Sigmoid colon (tissue), 7 donors: ENCODE results near the gene OR2H1. TPM values are rescaled to one million over a fixed set of nuclear protein-coding genes. Genes with fewer than 3 reads are reported as not detected.

Experiments
- DNase-seq: peaks from one replicate; pipeline ENCODE4 v3.0.0-alpha.2; 2019
- H3K27ac ChIP-seq, 4 donors: fragments of 200-600 bp; sonication (generic); one replicate each; pipeline ENCODE4 v1.5.1; 2016 to 2019; ENCODE audit warnings: mild to moderate bottlenecking in 1 of 4
- H3K27me3 ChIP-seq, 3 donors: fragments of 200-600 bp; sonication (generic); one replicate each; pipeline ENCODE4 v1.5.1; 2019; ENCODE audit warnings: mild to moderate bottlenecking in 1 of 3
- H3K36me3 ChIP-seq, 4 donors: fragments of 200-600 bp; sonication (generic); one replicate each; pipeline ENCODE4 v1.5.1; 2016 to 2019
- H3K4me1 ChIP-seq, 4 donors: fragments of 200-600 bp; sonication (generic); one replicate each; pipeline ENCODE4 v1.5.1; 2017 to 2019
- H3K4me3 ChIP-seq, 4 donors: fragments of 200-600 bp; sonication (generic); one replicate each; pipeline ENCODE4 v1.5.1; 2017 to 2019; ENCODE audit warnings: mild to moderate bottlenecking in 2 of 4, moderate library complexity in 1 of 4
- H3K9me3 ChIP-seq, 4 donors: fragments of 200-600 bp in 3 of 4; sonication (generic) in 3 of 4; one replicate each; pipeline versions ENCODE4 v1.5.1 to v1.6.1; 2013 to 2019
- EP300 ChIP-seq, 4 donors: sonication (generic); formaldehyde crosslinking; IDR thresholded peaks; one replicate each; pipeline ENCODE4 v1.6.1; 2017; ENCODE audit warnings: antibody characterized with exemption in 4 of 4
- POLR2A ChIP-seq, 2 donors: fragments of 450-650 bp; IDR thresholded peaks; one replicate each; pipeline ENCODE4 v1.6.1; 2016; ENCODE audit warnings: antibody characterized with exemption in 2 of 2, mild to moderate bottlenecking in 2 of 2, moderate library complexity in 2 of 2
- POLR2AphosphoS5 ChIP-seq, 4 donors: sonication (generic); formaldehyde crosslinking; IDR thresholded peaks; one replicate each; pipeline ENCODE4 v1.6.1; 2017; ENCODE audit warnings: antibody characterized with exemption in 4 of 4
- WGBS, 2 donors: extraction: QIAGEN DNeasy Blood & Tissue Kit; methylation state at CpG; one replicate each; pipeline ENCODE4 v1.1.7; 2013; 5-methylcytosine and 5-hydroxymethylcytosine counted together
- intact Hi-C: fragments of 100-400 bp; cut with DNase I; formaldehyde crosslinking; loops from one replicate; pipeline ENCODE4 v1.15.1; 2023
- polyA plus RNA-seq, 3 donors: library from polyadenylated mRNA; stranded (reverse); fragments of 200-250 nt; gene quantifications; one replicate each; pipeline ENCODE4 v1.2.3, GENCODE V29; 2013
- total RNA-seq, 4 donors: library from RNA; depleted of rRNA; stranded (reverse); fragments of >200 nt; gene quantifications; one replicate each; pipeline ENCODE4 v1.1.0, GENCODE V29; 2016
- TF ChIP-seq, protein P1 (sequence below), 4 experiments: fragments of 450-650 bp in 3 of 4; fragments of 200-600 bp in 1 of 4; IDR thresholded peaks; one replicate each; pipeline ENCODE4 v1.5.1; 2016 to 2019; ENCODE audit warnings: antibody characterized with exemption in 4 of 4, mild to moderate bottlenecking in 3 of 4, moderate library complexity in 2 of 4
- donor health status: healthy with polysubstance abuse.
- donor health status: Bipolar disorder and iron deficiency.
- donor health status: healthy.

Gene OR2H1
- total and polyA plus RNA-seq, 7 donors: not detected

DNA sequence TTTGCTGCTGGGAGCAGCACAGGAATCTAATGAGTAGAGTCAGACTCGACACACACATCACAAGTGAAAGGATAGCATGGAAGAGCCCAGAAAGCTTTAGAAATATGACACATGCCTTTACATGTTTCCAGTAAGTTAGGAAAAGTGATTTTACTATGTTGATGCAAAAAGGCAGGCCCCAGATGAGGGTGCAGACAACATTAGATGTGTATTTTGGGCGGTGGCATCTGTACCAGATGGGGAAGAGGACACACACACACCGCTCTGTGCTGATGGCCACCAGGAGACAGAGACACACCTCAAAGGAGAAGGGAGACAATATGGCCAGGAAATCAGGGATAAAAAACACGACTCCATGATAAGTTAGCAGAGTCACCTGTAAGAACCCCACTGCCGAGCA is 30.2 kb downstream of the OR2H1 start:
- no peak overlapping the region for H3K27ac ChIP-seq
- no peaks in the 10 kb centered on the region for H3K27me3 ChIP-seq
- no peaks in the 10 kb centered on the region for H3K4me1 ChIP-seq
- intact Hi-C loops: no loop called here
- 76 to 87% methylated on average over 5 of the region's 5 CpGs for WGBS, 2 donors
- DNase-seq: no peak
- H3K9me3 ChIP-seq: no peaks in the 10 kb centered on the region
- TF ChIP-seq EP300 (IDR thresholded peaks at IDR 0.05): no peak
- no peak for TF ChIP-seq POLR2A (IDR thresholded peaks at IDR 0.05)
- TF ChIP-seq POLR2AphosphoS5 (IDR thresholded peaks at IDR 0.05): no peak
- TF ChIP-seq, protein P1, sequence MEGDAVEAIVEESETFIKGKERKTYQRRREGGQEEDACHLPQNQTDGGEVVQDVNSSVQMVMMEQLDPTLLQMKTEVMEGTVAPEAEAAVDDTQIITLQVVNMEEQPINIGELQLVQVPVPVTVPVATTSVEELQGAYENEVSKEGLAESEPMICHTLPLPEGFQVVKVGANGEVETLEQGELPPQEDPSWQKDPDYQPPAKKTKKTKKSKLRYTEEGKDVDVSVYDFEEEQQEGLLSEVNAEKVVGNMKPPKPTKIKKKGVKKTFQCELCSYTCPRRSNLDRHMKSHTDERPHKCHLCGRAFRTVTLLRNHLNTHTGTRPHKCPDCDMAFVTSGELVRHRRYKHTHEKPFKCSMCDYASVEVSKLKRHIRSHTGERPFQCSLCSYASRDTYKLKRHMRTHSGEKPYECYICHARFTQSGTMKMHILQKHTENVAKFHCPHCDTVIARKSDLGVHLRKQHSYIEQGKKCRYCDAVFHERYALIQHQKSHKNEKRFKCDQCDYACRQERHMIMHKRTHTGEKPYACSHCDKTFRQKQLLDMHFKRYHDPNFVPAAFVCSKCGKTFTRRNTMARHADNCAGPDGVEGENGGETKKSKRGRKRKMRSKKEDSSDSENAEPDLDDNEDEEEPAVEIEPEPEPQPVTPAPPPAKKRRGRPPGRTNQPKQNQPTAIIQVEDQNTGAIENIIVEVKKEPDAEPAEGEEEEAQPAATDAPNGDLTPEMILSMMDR (IDR thresholded peaks at IDR 0.05): no peak
- H3K4me3 ChIP-seq: no peak overlapping the region
- no peaks in the 10 kb centered on the region for H3K36me3 ChIP-seq

DNA sequence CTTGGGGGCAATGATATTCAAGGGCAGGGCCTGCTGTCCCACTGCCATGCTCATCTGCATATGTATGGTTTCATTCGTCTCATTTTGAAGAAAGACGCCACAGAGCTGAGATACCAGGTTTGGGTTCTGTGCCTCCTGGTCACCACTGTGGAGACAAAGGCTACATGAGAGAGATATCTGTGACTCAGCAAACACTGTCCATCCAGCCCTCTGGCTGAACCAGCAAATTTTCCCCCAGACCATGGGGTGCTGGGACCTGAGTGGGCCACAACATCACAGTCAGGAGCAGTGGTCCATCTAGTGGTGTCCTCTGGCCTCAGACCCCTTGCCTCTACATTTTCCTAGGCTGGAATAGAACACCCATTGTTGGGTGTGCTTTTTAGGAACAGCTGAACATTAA is 30.7 kb downstream of the OR2H1 start, which contains the start of gene MAS1L:
TSS of gene MAS1L (minus strand) at position 297 of the 400 bp plus-strand sequence. CDS start at position 243, 54 bp downstream.
- Histone ChIP-seq H3K36me3 (no peaks in the 10 kb centered on the region), H3K27ac (no peak within 1 kb of the TSS), H3K4me1 (no peaks in the 10 kb centered on the region), H3K9me3 (no peaks in the 10 kb centered on the region), H3K4me3 (no peak within 1 kb of the TSS), H3K27me3 (no peaks in the 10 kb centered on the region)
- TF ChIP-seq POLR2A (IDR thresholded peaks at IDR 0.05) (no peak), EP300 (IDR thresholded peaks at IDR 0.05) (no peak), POLR2AphosphoS5 (IDR thresholded peaks at IDR 0.05) (no peak)
- TF ChIP-seq, protein P1 (IDR thresholded peaks at IDR 0.05): no peak
- DNase-seq: no peak
- WGBS, 2 donors: 85 to 90% methylated on average over 2 of the region's 2 CpGs
- intact Hi-C loops: no loop called here

DNA sequence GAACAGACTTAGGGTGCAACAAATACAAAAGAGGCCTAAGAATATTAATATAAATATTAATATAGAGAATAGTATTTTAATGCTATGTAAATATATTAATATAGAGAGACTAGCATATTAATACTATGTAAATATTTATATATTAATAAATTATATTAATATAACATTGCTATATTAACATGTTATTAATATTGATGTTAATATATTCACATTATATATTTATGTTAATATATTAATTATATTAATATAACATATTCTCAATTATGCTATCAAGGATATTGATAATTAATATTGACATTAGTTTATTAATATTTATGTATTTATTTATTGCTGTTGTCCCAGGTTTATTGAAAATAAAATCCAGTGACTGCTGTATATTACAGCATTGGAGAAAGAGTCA is 31.9 kb downstream of the OR2H1 start:
- intact Hi-C loops: no loop called here
- H3K27ac ChIP-seq: no peak overlapping the region
- H3K4me1 ChIP-seq: no peaks in the 10 kb centered on the region
- H3K9me3 ChIP-seq: no peaks in the 10 kb centered on the region
- TF ChIP-seq EP300 (IDR thresholded peaks at IDR 0.05) (no peak), POLR2A (IDR thresholded peaks at IDR 0.05) (no peak), POLR2AphosphoS5 (IDR thresholded peaks at IDR 0.05) (no peak)
- TF ChIP-seq, protein P1 (IDR thresholded peaks at IDR 0.05): no peak
- H3K36me3 ChIP-seq: no peaks in the 10 kb centered on the region
- H3K4me3 ChIP-seq: no peak overlapping the region
- H3K27me3 ChIP-seq: no peaks in the 10 kb centered on the region
- no peak for DNase-seq

DNA sequence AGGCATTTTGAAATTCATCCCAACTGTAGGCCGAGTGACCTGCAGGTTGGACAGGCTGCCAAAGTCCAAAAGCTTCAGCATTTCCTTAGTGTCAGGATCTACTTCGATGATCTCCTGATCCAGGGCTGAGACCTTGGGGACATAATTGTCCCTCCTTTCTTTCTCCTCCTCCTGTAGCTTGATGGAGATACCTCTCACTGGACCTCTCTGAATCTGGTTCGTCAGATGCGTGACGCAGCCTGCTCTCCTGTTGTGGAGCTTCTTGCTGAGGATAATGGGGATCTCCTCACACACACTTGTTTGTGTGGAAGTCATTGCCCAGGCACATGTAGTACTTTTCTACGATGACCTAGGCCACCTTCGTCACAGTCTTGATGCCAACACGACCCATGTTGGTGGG is 32.3 kb downstream of the OR2H1 start:
- Histone ChIP-seq H3K27me3 (no peaks in the 10 kb centered on the region), H3K36me3 (no peaks in the 10 kb centered on the region), H3K4me3 (no peak overlapping the region), H3K9me3 (no peaks in the 10 kb centered on the region), H3K27ac (no peak overlapping the region), H3K4me1 (no peaks in the 10 kb centered on the region)
- 88 to 94% methylated on average over 8 of the region's 8 CpGs for WGBS, 2 donors
- DNase-seq: no peak
- TF ChIP-seq POLR2A (IDR thresholded peaks at IDR 0.05) (no peak), EP300 (IDR thresholded peaks at IDR 0.05) (no peak), POLR2AphosphoS5 (IDR thresholded peaks at IDR 0.05) (no peak)
- TF ChIP-seq, protein P1 (IDR thresholded peaks at IDR 0.05): no peak
- intact Hi-C loops: no loop called here

DNA sequence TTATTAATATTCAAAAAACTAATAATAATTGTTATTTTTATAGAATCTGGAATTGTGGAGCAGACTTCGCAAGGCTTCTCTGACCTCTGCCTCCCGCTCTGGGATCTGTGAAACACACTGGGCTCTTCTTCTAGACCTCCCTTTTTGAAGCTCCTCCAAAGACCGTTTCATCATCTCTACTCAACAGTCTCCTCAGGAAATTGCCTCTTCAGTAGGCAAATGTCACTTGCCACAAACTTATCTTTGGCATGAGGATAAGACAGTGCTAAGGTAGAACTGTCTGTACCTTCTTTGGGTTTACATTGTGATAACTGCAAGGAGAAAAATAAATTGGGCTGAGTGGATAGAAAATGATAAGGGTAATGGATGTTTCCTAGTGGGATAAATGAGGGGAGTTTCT is 33.1 kb downstream of the OR2H1 start:
- intact Hi-C loops: no loop called here
- H3K27ac ChIP-seq: no peak overlapping the region
- no peak overlapping the region for H3K4me3 ChIP-seq
- no peaks in the 10 kb centered on the region for H3K9me3 ChIP-seq
- H3K36me3 ChIP-seq: no peaks in the 10 kb centered on the region
- no peak for DNase-seq
- H3K27me3 ChIP-seq: no peaks in the 10 kb centered on the region
- no peak for TF ChIP-seq EP300 (IDR thresholded peaks at IDR 0.05)
- no peak for TF ChIP-seq POLR2A (IDR thresholded peaks at IDR 0.05)
- no peak for TF ChIP-seq POLR2AphosphoS5 (IDR thresholded peaks at IDR 0.05)
- TF ChIP-seq, protein P1 (IDR thresholded peaks at IDR 0.05): no peak
- no peaks in the 10 kb centered on the region for H3K4me1 ChIP-seq
- 77 to 81% methylated on average over 3 of the region's 3 CpGs for WGBS, 2 donors
